Stomach (tissue), 4 donors: ENCODE measurements around the gene ITGB5.

Experiments used
- EP300 ChIP-seq: sonication (generic); formaldehyde crosslinking; IDR thresholded peaks from one replicate; pipeline ENCODE4 v1.6.1; 2017; ENCODE audit warnings: antibody characterized with exemption
- TF ChIP-seq, protein P1 (sequence below), 7 experiments: fragments of 450-650 bp in 4 of 7; fragments of 200-600 bp in 3 of 7; sonication (generic) in 3 of 7; IDR thresholded peaks; one replicate each; pipeline ENCODE4 v1.5.1; 2016 to 2019; ENCODE audit warnings: antibody characterized with exemption in 7 of 7, control low read depth in 2 of 7, mild to moderate bottlenecking in 1 of 7

DNA sequence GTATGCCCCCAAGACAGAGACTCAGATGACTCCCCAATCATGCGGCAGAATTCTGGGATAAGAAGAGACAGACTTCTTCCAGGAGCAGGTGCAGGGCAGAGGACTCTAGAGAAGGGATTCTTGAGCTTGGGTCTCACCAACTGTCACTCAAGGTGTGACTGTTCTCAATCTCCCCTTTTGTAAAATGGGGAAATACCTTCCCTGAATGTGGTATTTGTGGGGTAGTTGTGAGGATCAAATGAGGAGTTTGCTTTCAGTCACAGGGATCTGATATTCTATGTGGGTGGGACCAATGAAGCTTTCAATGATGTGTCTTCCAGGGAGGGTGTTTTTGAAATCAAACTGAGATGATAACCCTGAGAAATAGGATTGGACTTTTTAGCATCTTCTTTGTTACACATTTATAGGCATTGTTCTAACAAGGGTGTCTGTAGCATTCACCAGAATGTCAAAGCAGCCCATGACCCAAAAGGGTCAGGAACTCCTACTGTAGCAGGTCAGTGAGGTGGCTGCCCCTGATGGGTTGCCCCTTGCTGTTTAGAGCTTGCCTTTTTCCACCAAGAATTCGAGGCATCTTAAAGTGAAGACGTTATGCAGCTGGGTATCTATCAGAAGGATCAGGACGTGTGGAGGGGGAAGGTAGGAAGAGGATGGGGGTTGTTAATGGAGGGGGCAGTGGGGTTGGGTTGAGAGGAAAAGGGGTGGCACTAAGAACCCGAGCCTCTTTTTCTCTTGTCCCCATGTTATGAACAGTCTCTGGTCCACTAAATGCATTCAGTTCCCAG lies 128.1 kb downstream of the ITGB5 start:
- TF ChIP-seq, protein P1, sequence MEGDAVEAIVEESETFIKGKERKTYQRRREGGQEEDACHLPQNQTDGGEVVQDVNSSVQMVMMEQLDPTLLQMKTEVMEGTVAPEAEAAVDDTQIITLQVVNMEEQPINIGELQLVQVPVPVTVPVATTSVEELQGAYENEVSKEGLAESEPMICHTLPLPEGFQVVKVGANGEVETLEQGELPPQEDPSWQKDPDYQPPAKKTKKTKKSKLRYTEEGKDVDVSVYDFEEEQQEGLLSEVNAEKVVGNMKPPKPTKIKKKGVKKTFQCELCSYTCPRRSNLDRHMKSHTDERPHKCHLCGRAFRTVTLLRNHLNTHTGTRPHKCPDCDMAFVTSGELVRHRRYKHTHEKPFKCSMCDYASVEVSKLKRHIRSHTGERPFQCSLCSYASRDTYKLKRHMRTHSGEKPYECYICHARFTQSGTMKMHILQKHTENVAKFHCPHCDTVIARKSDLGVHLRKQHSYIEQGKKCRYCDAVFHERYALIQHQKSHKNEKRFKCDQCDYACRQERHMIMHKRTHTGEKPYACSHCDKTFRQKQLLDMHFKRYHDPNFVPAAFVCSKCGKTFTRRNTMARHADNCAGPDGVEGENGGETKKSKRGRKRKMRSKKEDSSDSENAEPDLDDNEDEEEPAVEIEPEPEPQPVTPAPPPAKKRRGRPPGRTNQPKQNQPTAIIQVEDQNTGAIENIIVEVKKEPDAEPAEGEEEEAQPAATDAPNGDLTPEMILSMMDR (IDR thresholded peaks at IDR 0.05), result no peak
- TF ChIP-seq EP300, result no peak
